ENCODE measurements around the gene HDAC2.

DNA sequence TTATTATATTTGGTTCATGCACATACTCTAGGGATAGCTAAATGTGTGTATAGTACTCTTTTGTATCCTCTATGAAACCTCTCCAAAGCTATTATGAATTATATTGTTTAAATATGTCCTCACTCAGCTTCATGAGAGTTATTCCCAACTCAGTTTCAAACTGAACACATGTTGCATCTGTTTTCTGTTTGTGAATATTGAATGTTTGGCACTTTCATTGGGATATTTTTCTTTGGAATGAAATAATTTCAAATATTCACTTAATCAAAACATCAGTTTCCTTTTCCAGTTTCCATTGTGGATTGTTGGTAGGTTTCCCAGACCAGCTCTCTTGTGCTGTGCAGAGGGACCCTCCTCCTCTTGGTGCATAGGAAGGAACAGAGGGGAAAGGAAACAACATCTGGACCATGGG, 46.6 kb downstream of the HDAC2 start:
- TF ChIP-seq, protein P1, sequence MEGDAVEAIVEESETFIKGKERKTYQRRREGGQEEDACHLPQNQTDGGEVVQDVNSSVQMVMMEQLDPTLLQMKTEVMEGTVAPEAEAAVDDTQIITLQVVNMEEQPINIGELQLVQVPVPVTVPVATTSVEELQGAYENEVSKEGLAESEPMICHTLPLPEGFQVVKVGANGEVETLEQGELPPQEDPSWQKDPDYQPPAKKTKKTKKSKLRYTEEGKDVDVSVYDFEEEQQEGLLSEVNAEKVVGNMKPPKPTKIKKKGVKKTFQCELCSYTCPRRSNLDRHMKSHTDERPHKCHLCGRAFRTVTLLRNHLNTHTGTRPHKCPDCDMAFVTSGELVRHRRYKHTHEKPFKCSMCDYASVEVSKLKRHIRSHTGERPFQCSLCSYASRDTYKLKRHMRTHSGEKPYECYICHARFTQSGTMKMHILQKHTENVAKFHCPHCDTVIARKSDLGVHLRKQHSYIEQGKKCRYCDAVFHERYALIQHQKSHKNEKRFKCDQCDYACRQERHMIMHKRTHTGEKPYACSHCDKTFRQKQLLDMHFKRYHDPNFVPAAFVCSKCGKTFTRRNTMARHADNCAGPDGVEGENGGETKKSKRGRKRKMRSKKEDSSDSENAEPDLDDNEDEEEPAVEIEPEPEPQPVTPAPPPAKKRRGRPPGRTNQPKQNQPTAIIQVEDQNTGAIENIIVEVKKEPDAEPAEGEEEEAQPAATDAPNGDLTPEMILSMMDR (IDR thresholded peaks at IDR 0.05): no peak
- TF ChIP-seq POLR2A (IDR thresholded peaks at IDR 0.05): no peak
